NCI-H526 (cell line): ENCODE data around the gene RAD51B.

ENCODE experiments used
- DNase-seq, 2 experiments: peaks; one replicate each; lab custom pipeline; 2025; lab: John Stamatoyannopoulos, UW

The RAD51B gene

GRCh38 chr14:68774771-68775613 is 955.4 kb downstream of the RAD51B start:
- DNase-seq: no peak

- no peak for DNase-seq
Observed at GRCh38 chr14:68775614-68776126, 956.1 kb downstream of the RAD51B start.

DNA sequence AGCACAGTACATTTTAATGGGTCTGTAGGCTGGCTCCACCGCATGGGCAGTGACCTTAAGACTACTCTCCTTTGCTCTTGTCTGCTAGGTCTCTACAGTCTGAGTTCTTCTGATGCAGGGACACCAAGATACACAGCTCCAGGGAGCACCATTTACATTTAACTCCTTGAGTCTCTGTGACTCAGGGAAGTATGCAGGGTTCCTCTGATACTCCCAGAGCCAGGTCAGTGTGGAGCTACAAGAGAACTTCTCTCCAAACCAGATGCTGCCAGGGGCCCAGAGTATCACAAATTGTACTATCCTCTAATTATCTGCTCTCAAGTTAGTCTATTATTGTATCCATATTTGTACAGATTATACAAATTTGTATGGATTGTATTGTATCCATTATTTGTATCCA is 958.1 kb downstream of the RAD51B start:
- DNase-seq: no peak
